K562 (cell line): ENCODE measurements around the gene ERN1. TPM values are rescaled to one million over a fixed set of nuclear protein-coding genes. Genes with fewer than 3 reads are reported as not detected.

Source experiments
- BCL6 ChIP-seq: fragments of 250-450 bp; sonication (Bioruptor Pico); IDR thresholded peaks from 2 replicates; pipeline ENCODE4 v1.4.0; 2020
- KLF16 ChIP-seq: IDR thresholded peaks from 2 replicates; pipeline ENCODE4 v1.6.1; 2016; ENCODE audit warnings: antibody characterized with exemption
- POLR3A ChIP-seq: IDR thresholded peaks from 2 replicates; pipeline ENCODE4 v1.6.1; 2011; ENCODE audit warnings: borderline replicate concordance, mild to moderate bottlenecking, moderate library complexity; ENCODE audit not compliant: insufficient read length, insufficient read depth; ENCODE audit errors: extremely low read depth
- STAT5B ChIP-seq: fragments of 250-450 bp; sonication (Bioruptor Pico); IDR thresholded peaks from 2 replicates; pipeline ENCODE4 v1.8.0; 2021; ENCODE audit warnings: mild to moderate bottlenecking, inconsistent platforms
- WHSC1 ChIP-seq: IDR thresholded peaks from one replicate; pipeline ENCODE4 v1.6.1; 2012; ENCODE audit warnings: low read length, control low read depth, inconsistent platforms
- ZBTB8A ChIP-seq: fragments of 450-650 bp; IDR thresholded peaks from 2 replicates; pipeline ENCODE4 v1.6.1; 2018; ENCODE audit warnings: mild to moderate bottlenecking, moderate library complexity; ENCODE audit not compliant: partially characterized antibody
- ZNF707 ChIP-seq: fragments of 250-450 bp; sonication (Bioruptor Pico); conservative IDR thresholded peaks from 2 replicates; pipeline ENCODE4 v1.8.0; 2022; ENCODE audit warnings: inconsistent platforms, mild to moderate bottlenecking, moderate library complexity
- polyA plus RNA-seq, 8 experiments: library from polyadenylated mRNA; depleted of rRNA in 4 of 8; stranded (reverse) in 5 of 8; unstranded in 3 of 8; fragments of >200 nt; fragmentation: Nextera tagmentation in 2 of 8; fragmentation: Illumina TruSeq in 1 of 8; extraction: Ambion mirVana in 2 of 8; extraction: Trizol in 1 of 8; gene quantifications; 2 replicates each; pipeline versions ENCODE4 v1.2.1 to v1.2.3, GENCODE V29; 2011 to 2014; ENCODE audit warnings: inconsistent platforms in 1 of 8, missing spikeins in 1 of 8
- total RNA-seq, 7 experiments: library from RNA; depleted of rRNA in 6 of 7; stranded (reverse); fragments of >200 nt in 6 of 7; fragmentation: Illumina TruSeq in 2 of 7; extraction: Trizol in 2 of 7; gene quantifications; 2 replicates each; pipeline versions ENCODE4 v1.2.1 to v1.2.3, GENCODE V29; 2011 to 2021; ENCODE audit warnings: low replicate concordance in 1 of 7
- TF ChIP-seq, protein P1 (sequence below), 2 experiments: fragments of 450-650 bp in 1 of 2; sonication (generic) in 1 of 2; formaldehyde crosslinking in 1 of 2; IDR thresholded peaks in 1 of 2; conservative IDR thresholded peaks in 1 of 2; 2 replicates each; pipeline versions ENCODE4 v1.6.1 to v1.8.1; 2016 to 2023; ENCODE audit warnings: mild to moderate bottlenecking in 2 of 2, moderate library complexity in 2 of 2, inconsistent platforms in 1 of 2, missing genetic modification reagents in 1 of 2
- TF ChIP-seq, protein P2 (sequence below): fragments of 250-450 bp; sonication (Bioruptor Pico); IDR thresholded peaks from 2 replicates; pipeline ENCODE4 v1.5.0; 2021; ENCODE audit warnings: mild to moderate bottlenecking, moderate library complexity
- TF ChIP-seq, protein P3 (sequence below): fragments of 450-650 bp; IDR thresholded peaks from one replicate; pipeline ENCODE4 v1.6.1; 2018; ENCODE audit warnings: mild to moderate bottlenecking, moderate library complexity; ENCODE audit not compliant: partially characterized antibody
- TF ChIP-seq, protein P4 (sequence below): sonication (generic); formaldehyde crosslinking; IDR thresholded peaks from 2 replicates; pipeline ENCODE4 v1.8.0; 2022; ENCODE audit warnings: mild to moderate bottlenecking, missing genetic modification reagents
- TF ChIP-seq, protein P5 (sequence below): sonication (generic); formaldehyde crosslinking; IDR thresholded peaks from 2 replicates; pipeline ENCODE4 v1.8.1; 2023; ENCODE audit warnings: mild to moderate bottlenecking, missing genetic modification reagents
- TF ChIP-seq, protein P6 (sequence below): fragments of 150-350 bp; IDR thresholded peaks from 2 replicates; pipeline ENCODE4 v1.6.1; 2014; ENCODE audit warnings: low read depth, mild to moderate bottlenecking, low read length, borderline replicate concordance

ERN1 gene
- total and polyA plus RNA-seq, 9 of the 15 experiments (the other 6 are each of a cell fraction or from before 2014, with no cell fraction given), result 2.1 to 22.5 (median 7.3) TPM

DNA sequence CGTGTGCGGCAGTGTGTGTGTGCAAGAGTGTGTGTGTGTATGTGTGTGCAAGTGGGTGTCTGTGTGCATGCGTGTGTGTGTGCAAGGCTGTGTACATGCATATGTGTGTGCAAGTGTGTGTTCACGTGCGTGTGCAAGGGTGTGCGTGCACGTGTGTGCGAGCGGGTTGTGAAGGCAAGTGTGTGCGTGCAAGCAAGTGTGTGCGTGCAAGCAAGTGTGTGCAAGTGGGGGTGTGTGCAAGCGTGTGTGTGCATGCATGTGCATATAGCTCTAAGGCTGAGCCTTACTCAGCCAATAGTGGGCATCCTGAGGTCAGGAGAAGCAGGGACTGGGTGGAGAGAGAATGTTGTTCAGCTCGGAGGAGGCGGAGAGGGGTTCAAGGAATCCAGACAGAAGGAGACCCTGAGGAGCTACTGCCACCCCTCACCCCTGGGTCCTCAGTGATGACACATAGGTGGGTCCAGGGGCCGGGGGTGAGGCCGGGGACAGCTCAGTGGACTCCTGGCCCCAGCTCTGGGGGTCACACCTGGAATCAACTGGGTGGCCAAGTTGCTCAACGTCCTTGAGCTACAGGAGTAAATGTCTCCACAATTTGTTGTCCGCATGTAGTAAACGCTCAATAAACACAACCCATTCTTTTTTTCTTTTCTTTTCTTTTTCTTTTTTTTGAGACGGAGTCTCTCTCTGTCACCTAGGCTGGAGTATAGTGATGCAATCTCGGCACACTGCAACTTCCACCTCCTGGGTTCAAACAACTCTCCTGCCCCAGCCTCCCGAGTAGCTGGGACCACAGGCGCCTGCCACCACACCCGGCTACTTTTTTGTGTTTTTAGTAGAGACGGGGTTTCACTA lies 130.0 kb downstream of the ERN1 start (continued):
- TF ChIP-seq BCL6 (no peak), KLF16 (no peak), POLR3A (no peak), ZNF707 (CRISPR knock-in tag) (no peak), STAT5B (no peak), ZBTB8A (no peak), WHSC1 (no peak)
- TF ChIP-seq, protein P1, sequence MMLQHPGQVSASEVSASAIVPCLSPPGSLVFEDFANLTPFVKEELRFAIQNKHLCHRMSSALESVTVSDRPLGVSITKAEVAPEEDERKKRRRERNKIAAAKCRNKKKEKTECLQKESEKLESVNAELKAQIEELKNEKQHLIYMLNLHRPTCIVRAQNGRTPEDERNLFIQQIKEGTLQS (IDR thresholded peaks at IDR 0.05), result peak; percentile 79
- TF ChIP-seq, protein P1 (CRISPR knock-in tag; conservative IDR thresholded peaks at IDR 0.05), result no peak
- TF ChIP-seq, protein P2, sequence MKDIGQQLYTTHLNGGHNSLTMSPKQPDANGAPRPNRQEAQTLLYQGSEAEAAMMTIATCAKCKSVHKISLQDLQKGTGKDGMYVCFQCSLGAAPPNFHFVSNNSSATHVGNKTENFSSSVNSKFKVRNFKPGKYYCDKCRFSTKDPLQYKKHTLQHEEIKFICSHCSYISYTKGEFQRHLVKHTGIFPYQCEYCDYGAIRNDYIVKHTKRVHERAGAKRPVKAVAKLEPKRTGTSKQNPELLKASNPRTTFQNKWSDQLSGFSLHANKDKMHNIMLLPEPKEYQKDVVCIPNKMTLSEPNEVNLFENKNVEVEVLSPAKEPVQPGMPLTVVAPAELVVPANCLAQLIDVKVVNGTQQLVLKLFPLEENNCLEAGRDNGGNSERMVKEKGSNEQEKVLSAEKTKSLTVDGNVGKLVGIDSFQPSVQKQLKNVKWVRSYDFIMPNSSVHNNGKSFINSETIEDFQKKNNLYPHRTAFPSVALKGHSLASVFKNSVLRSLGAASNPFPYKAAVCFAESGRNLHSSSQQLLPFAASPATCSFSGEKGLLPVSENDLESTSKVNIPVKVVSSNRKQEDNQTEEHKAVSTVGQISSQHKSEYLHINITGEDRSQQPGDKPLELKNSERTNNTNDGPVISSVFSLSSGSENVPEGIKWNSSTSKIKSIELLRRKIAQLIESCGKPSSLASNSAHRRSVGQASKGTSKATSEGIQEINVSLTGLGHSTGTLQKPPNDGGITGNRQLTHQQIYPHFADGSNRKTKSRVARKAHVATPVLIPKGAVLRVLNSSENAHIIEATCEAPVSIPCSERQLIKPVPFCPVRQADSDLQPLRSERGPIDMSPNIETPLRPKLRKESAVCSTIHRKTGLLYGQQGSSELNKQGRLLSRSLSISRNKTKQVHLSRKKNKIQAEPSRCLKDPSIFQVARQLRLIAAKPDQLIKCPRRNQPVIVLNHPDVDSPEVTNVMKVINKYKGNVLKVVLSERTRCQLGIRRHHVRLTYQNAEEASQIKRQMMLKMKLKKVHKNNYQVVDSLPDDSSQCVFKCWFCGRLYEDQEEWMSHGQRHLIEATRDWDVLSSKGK, result no peak
- TF ChIP-seq, protein P3, sequence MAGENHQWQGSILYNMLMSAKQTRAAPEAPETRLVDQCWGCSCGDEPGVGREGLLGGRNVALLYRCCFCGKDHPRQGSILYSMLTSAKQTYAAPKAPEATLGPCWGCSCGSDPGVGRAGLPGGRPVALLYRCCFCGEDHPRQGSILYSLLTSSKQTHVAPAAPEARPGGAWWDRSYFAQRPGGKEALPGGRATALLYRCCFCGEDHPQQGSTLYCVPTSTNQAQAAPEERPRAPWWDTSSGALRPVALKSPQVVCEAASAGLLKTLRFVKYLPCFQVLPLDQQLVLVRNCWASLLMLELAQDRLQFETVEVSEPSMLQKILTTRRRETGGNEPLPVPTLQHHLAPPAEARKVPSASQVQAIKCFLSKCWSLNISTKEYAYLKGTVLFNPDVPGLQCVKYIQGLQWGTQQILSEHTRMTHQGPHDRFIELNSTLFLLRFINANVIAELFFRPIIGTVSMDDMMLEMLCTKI, result no peak
- TF ChIP-seq, protein P4, sequence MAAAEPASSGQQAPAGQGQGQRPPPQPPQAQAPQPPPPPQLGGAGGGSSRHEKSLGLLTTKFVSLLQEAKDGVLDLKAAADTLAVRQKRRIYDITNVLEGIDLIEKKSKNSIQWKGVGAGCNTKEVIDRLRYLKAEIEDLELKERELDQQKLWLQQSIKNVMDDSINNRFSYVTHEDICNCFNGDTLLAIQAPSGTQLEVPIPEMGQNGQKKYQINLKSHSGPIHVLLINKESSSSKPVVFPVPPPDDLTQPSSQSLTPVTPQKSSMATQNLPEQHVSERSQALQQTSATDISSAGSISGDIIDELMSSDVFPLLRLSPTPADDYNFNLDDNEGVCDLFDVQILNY, result no peak
- TF ChIP-seq, protein P5, sequence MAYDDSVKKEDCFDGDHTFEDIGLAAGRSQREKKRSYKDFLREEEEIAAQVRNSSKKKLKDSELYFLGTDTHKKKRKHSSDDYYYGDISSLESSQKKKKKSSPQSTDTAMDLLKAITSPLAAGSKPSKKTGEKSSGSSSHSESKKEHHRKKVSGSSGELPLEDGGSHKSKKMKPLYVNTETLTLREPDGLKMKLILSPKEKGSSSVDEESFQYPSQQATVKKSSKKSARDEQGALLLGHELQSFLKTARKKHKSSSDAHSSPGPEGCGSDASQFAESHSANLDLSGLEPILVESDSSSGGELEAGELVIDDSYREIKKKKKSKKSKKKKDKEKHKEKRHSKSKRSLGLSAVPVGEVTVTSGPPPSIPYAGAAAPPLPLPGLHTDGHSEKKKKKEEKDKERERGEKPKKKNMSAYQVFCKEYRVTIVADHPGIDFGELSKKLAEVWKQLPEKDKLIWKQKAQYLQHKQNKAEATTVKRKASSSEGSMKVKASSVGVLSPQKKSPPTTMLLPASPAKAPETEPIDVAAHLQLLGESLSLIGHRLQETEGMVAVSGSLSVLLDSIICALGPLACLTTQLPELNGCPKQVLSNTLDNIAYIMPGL, result no peak
- TF ChIP-seq, protein P6, sequence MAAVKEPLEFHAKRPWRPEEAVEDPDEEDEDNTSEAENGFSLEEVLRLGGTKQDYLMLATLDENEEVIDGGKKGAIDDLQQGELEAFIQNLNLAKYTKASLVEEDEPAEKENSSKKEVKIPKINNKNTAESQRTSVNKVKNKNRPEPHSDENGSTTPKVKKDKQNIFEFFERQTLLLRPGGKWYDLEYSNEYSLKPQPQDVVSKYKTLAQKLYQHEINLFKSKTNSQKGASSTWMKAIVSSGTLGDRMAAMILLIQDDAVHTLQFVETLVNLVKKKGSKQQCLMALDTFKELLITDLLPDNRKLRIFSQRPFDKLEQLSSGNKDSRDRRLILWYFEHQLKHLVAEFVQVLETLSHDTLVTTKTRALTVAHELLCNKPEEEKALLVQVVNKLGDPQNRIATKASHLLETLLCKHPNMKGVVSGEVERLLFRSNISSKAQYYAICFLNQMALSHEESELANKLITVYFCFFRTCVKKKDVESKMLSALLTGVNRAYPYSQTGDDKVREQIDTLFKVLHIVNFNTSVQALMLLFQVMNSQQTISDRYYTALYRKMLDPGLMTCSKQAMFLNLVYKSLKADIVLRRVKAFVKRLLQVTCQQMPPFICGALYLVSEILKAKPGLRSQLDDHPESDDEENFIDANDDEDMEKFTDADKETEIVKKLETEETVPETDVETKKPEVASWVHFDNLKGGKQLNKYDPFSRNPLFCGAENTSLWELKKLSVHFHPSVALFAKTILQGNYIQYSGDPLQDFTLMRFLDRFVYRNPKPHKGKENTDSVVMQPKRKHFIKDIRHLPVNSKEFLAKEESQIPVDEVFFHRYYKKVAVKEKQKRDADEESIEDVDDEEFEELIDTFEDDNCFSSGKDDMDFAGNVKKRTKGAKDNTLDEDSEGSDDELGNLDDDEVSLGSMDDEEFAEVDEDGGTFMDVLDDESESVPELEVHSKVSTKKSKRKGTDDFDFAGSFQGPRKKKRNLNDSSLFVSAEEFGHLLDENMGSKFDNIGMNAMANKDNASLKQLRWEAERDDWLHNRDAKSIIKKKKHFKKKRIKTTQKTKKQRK, result no peak
